ENCODE results near the gene RBM11. TPM values are rescaled to one million over a fixed set of nuclear protein-coding genes. Genes with fewer than 3 reads are reported as not detected.

Gene RBM11
- total and polyA plus RNA-seq, 10 donors: 0.93 to 3.7 (median 2.8) TPM

DNA sequence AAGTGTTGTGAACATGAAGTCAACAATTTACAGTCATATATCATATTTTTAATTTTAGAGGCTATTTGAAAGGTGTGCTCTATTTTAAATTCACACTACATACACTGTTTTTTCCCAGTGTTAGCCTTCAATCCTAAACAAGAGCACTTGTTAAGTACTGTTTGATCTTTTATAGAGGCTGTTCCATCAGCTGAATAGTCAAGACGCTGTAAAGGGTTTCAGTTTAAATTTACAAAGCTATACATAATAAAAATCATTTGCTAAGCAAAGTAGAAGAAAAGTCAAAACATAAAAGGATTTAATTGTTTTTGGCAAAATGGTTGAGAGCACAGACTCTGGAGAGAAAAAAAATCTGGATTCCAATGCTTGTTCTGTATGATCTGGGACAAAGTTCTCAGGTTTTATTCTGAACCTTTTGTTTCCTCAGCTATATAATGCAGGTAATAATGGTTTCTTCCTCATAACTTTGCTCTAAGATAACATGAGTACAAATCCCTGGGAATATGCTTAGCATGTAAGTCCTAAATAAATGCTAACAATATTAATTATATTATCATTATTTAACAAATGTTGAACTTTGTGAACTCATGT is 44.3 kb downstream of the RBM11 start:
- intact Hi-C loops (cut with DNase I; ENCODE audit: low total_unique reads): no loop called here
- 44 to 61% (median 52%) methylated on average over 1 of the region's 1 CpG for WGBS, 5 donors
- no peak overlapping the region for H3K27ac ChIP-seq
- H3K36me3 ChIP-seq: no peaks in the 10 kb centered on the region
- DNase-seq: no peak
- H3K4me3 ChIP-seq: no peak overlapping the region
- H3K4me1 ChIP-seq: no peaks in the 10 kb centered on the region
- TF ChIP-seq POLR2AphosphoS5 (IDR thresholded peaks at IDR 0.05): no peak
- no peak for TF ChIP-seq POLR2A (IDR thresholded peaks at IDR 0.05)
- TF ChIP-seq, protein P1, sequence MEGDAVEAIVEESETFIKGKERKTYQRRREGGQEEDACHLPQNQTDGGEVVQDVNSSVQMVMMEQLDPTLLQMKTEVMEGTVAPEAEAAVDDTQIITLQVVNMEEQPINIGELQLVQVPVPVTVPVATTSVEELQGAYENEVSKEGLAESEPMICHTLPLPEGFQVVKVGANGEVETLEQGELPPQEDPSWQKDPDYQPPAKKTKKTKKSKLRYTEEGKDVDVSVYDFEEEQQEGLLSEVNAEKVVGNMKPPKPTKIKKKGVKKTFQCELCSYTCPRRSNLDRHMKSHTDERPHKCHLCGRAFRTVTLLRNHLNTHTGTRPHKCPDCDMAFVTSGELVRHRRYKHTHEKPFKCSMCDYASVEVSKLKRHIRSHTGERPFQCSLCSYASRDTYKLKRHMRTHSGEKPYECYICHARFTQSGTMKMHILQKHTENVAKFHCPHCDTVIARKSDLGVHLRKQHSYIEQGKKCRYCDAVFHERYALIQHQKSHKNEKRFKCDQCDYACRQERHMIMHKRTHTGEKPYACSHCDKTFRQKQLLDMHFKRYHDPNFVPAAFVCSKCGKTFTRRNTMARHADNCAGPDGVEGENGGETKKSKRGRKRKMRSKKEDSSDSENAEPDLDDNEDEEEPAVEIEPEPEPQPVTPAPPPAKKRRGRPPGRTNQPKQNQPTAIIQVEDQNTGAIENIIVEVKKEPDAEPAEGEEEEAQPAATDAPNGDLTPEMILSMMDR (IDR thresholded peaks at IDR 0.05 in 8 of 11, conservative IDR thresholded peaks at IDR 0.05 in 3 of 11): no peak
- no peaks in the 10 kb centered on the region for H3K27me3 ChIP-seq (replicated peaks in 1 of 7)
- no peaks in the 10 kb centered on the region for H3K9me3 ChIP-seq

GRCh38 chr21:14262039-14262438 is 46.1 kb downstream of the RBM11 start:
- intact Hi-C loops (cut with DNase I; ENCODE audit: low total_unique reads): no loop called here
- DNase-seq: no peak
- 37 to 94% (median 74%) methylated on average over 1 of the region's 1 CpG for WGBS, 5 donors
- TF ChIP-seq, protein P1 (IDR thresholded peaks at IDR 0.05 in 8 of 11, conservative IDR thresholded peaks at IDR 0.05 in 3 of 11): no peak
- TF ChIP-seq POLR2A (IDR thresholded peaks at IDR 0.05) (no peak), POLR2AphosphoS5 (IDR thresholded peaks at IDR 0.05) (no peak)
- Histone ChIP-seq H3K4me3 (no peak overlapping the region), H3K27ac (no peak overlapping the region), H3K27me3 (replicated peaks in 1 of 7) (no peaks in the 10 kb centered on the region), H3K9me3 (no peaks in the 10 kb centered on the region), H3K4me1 (no peaks in the 10 kb centered on the region), H3K36me3 (no peaks in the 10 kb centered on the region)

DNA sequence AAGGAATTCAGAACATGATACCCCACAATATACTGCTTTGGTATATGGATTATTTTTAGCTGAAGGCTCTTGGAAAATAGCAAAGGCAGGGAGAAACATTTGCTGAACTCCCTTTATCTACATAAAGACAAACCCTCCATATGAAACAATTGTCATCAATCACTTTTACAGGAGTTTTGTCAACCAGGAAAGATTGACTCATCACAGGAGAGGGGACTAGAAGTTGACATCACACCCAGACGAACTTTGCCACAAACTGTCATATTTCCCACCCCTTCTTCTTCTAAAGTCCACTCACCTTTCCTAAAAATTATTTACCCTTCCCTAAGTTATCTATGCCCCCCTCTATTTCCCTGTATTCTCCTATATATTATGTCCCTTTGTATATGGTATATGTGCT is 47.9 kb downstream of the RBM11 start:
- no peak overlapping the region for H3K4me3 ChIP-seq
- WGBS, 5 donors: 23 to 86% (median 43%) methylated on average over 1 of the region's 1 CpG
- no peak for DNase-seq
- H3K9me3 ChIP-seq: no peaks in the 10 kb centered on the region
- no peaks in the 10 kb centered on the region for H3K36me3 ChIP-seq
- H3K4me1 ChIP-seq: no peaks in the 10 kb centered on the region
- no peak overlapping the region for H3K27ac ChIP-seq
- no peaks in the 10 kb centered on the region for H3K27me3 ChIP-seq (replicated peaks in 1 of 7)
- no peak for TF ChIP-seq POLR2A (IDR thresholded peaks at IDR 0.05)
- TF ChIP-seq, protein P1 (IDR thresholded peaks at IDR 0.05 in 8 of 11, conservative IDR thresholded peaks at IDR 0.05 in 3 of 11): no peak
- TF ChIP-seq POLR2AphosphoS5 (IDR thresholded peaks at IDR 0.05): no peak
- intact Hi-C loops (cut with DNase I; ENCODE audit: low total_unique reads): no loop called here

- intact Hi-C loops (cut with DNase I; ENCODE audit: low total_unique reads): no loop called here
- Histone ChIP-seq H3K9me3 (no peaks in the 10 kb centered on the region), H3K4me1 (no peaks in the 10 kb centered on the region), H3K27me3 (replicated peaks in 1 of 7) (no peaks in the 10 kb centered on the region), H3K4me3 (no peak overlapping the region), H3K27ac (no peak overlapping the region), H3K36me3 (no peaks in the 10 kb centered on the region)
- WGBS, 5 donors: 93 to 99% (median 95%) methylated on average over 2 of the region's 2 CpGs
- DNase-seq: no peak
- TF ChIP-seq POLR2A (IDR thresholded peaks at IDR 0.05) (no peak), POLR2AphosphoS5 (IDR thresholded peaks at IDR 0.05) (no peak)
- TF ChIP-seq, protein P1 (IDR thresholded peaks at IDR 0.05 in 8 of 11, conservative IDR thresholded peaks at IDR 0.05 in 3 of 11): no peak
These were observed 49.1 kb downstream of the RBM11 start for GRCh38 chr21:14265023-14265422.

Data from spleen (tissue), 11 donors.